ENCODE measurements around the gene BAHD1.

BAHD1 gene

DNA sequence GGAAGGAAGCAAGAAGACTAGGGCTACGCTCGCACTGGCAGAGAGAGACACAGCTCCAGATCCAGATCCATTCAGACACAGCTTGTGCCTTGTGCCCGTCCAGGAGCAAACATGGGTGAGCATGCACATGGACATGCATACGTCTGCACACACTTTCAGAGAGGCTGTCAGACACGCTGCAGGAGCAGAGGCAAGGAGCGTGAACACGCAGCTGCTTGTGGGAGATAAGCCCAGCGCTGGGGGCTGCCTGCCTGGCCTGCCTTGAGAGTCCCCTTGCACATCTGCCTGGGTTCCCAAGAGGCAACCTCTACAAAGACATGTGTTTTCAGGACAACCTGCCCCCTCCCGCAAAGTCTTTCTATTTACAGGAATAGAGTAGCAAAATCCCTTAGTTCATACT is 13.6 kb upstream of the BAHD1 start:
- Histone ChIP-seq H3K36me3 (ENCODE audit: insufficient read depth, insufficient read length, low read length) (no peaks in the 10 kb centered on the region), H3K9me3 (ENCODE audit: insufficient read depth, low read length) (no peaks in the 10 kb centered on the region), H3K4me1 (ENCODE audit: insufficient read depth, insufficient read length) (peaks cover 9% of the 10 kb centered on the region), H3K9ac (ENCODE audit: insufficient read length, low read depth) (no peak overlapping the region), H3K27me3 (ENCODE audit: insufficient read depth, insufficient read length) (no peaks in the 10 kb centered on the region), H3K4me3 (ENCODE audit: insufficient read length, low read depth) (no peak overlapping the region)
- TF ChIP-seq SUZ12 (IDR thresholded peaks at IDR 0.05; ENCODE audit: extremely low read depth, insufficient read depth, insufficient read length) (no peak), ZNF274 (IDR thresholded peaks at IDR 0.05; ENCODE audit: low read depth, low read length) (no peak), YY1 (IDR thresholded peaks at IDR 0.05; ENCODE audit: insufficient read depth, insufficient read length) (no peak)
- no peak for DNase-seq (ENCODE audit: low read depth, low spot score)

DNA sequence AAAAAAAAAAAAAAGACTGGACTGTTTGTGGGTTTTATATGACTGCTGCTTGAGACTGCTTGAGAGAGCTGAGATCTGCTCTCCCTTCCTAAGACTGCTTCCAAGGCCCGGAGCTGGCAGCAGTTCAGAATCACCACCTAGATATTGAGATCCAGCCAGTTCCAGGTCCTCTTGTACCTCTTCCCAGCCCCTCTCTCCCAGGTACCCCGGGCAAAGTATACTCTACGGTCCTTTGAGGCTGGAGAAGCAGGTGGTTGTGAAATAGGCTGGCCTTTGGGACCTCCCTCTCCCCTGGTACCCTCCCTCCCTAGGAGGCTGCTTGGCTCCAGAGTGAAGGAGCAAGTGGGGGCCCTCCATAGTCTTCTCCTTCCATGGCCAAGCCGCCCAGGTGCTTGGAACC is 12.6 kb upstream of the BAHD1 start:
- H3K4me1 ChIP-seq (ENCODE audit: insufficient read depth, insufficient read length) = peaks cover 9% of the 10 kb centered on the region
- H3K27me3 ChIP-seq (ENCODE audit: insufficient read depth, insufficient read length) = no peaks in the 10 kb centered on the region
- DNase-seq (ENCODE audit: low read depth, low spot score) = no peak
- no peaks in the 10 kb centered on the region for H3K36me3 ChIP-seq (ENCODE audit: insufficient read depth, insufficient read length, low read length)
- no peak overlapping the region for H3K4me3 ChIP-seq (ENCODE audit: insufficient read length, low read depth)
- H3K9ac ChIP-seq (ENCODE audit: insufficient read length, low read depth) = no peak overlapping the region
- H3K9me3 ChIP-seq (ENCODE audit: insufficient read depth, low read length) = no peaks in the 10 kb centered on the region
- TF ChIP-seq ZNF274 (IDR thresholded peaks at IDR 0.05; ENCODE audit: low read depth, low read length) = no peak
- TF ChIP-seq YY1 (IDR thresholded peaks at IDR 0.05; ENCODE audit: insufficient read depth, insufficient read length) = no peak
- no peak for TF ChIP-seq SUZ12 (IDR thresholded peaks at IDR 0.05; ENCODE audit: extremely low read depth, insufficient read depth, insufficient read length)

DNA sequence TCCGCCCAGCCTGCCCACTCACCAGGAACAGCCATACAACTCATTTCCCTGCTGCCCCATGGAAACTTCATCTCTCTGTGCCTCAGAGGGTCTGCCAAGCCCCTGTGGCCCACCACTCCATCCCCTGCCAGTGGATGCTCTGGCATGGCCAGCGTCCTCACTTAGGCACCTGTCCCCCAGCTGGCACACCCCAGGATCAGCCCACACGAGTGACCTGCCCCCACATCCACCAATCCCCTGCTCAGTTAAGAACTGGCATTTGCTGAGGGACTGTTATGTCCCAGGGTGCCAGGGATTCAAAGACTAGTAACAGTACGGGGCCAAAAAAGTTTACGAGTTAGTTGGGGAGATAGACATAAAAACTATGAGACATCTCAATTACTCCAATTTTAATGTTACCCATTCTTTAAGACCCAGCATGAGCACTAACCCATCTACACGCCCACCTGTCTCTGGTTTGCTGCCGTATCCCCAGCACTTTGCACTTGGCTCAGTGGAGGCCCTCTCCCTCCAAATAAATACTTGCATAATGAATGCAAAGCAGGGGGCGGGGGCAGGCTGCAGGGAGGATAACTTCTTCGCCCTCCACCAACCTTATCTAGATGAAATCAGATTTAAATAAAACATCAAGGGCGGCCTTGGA is 11.6 kb upstream of the BAHD1 start:
- Histone ChIP-seq H3K4me1 (ENCODE audit: insufficient read depth, insufficient read length) (peaks cover 9% of the 10 kb centered on the region), H3K9ac (ENCODE audit: insufficient read length, low read depth) (no peak overlapping the region), H3K27me3 (ENCODE audit: insufficient read depth, insufficient read length) (no peaks in the 10 kb centered on the region), H3K36me3 (ENCODE audit: insufficient read depth, insufficient read length, low read length) (no peaks in the 10 kb centered on the region), H3K4me3 (ENCODE audit: insufficient read length, low read depth) (no peak overlapping the region), H3K9me3 (ENCODE audit: insufficient read depth, low read length) (no peaks in the 10 kb centered on the region)
- no peak for DNase-seq (ENCODE audit: low read depth, low spot score)
- TF ChIP-seq YY1 (IDR thresholded peaks at IDR 0.05; ENCODE audit: insufficient read depth, insufficient read length) = no peak
- no peak for TF ChIP-seq SUZ12 (IDR thresholded peaks at IDR 0.05; ENCODE audit: extremely low read depth, insufficient read depth, insufficient read length)

DNA sequence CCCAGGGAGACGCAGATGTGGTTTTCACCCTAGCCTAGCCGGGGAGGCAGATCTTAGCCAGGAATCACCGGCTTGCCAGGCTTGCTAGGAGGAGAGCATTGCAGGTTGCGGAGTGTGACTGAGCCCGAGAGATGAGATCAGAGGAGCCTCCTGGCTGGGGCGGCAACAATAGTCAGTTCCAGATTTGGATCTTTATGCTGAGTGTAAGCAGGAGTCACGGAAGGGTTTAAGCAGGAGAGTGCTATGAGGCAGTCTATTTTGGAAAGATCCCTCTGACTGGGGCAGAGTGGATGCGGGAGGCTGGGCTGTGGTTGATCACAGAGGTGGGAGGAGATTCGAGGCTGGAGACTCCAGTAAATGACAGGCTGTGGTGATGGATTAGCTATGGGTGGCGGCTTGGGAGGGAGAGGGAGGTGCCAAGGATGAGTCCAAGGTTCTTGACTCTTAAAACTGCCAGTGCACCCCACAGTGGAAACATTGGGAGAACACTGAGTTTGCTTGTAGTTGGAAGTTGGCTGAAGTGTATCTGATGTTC is 10.4 kb upstream of the BAHD1 start:
- no peak for DNase-seq (ENCODE audit: low read depth, low spot score)
- Histone ChIP-seq H3K27me3 (ENCODE audit: insufficient read depth, insufficient read length) (peaks cover 8% of the 10 kb centered on the region), H3K4me3 (ENCODE audit: insufficient read length, low read depth) (no peak overlapping the region), H3K9ac (ENCODE audit: insufficient read length, low read depth) (no peak overlapping the region), H3K4me1 (ENCODE audit: insufficient read depth, insufficient read length) (peaks cover 9% of the 10 kb centered on the region), H3K9me3 (ENCODE audit: insufficient read depth, low read length) (no peaks in the 10 kb centered on the region), H3K36me3 (ENCODE audit: insufficient read depth, insufficient read length, low read length) (no peaks in the 10 kb centered on the region)
- TF ChIP-seq YY1 (IDR thresholded peaks at IDR 0.05; ENCODE audit: insufficient read depth, insufficient read length) (no peak), ZNF274 (IDR thresholded peaks at IDR 0.05; ENCODE audit: low read depth, low read length) (no peak), SUZ12 (IDR thresholded peaks at IDR 0.05; ENCODE audit: extremely low read depth, insufficient read depth, insufficient read length) (no peak)

DNA sequence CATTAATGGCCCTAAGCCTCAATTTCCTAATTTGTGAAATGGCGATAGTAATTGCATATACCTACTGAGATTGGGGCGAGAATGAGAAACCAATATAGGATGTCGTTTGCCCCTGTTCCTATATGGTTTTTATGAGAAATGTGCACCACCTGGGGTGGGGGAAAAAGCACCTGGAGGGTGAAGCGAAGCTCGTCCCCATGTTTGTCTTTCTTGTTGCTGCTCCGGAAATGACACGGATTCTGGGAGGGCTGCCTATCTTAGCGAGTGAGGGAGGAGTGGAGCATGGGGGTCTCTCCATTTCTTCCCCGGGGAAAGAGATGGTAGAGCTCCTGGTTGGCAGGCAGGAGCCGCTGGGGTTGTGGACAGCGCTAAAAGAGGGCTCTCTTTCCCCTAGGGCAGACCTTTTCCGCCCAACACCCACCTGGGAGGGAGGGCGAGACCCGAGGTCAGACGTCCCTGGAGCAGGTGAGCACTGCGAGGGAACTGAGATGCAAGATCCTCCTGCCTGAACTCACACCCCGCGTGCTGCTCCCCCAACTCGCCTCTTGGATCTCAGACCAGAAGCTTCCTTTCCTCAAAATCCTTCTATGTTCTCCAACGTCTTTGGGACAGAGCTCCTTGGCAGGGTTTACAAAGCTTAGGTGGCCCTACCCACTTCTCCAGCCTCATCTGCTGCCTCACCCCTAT is 5.6 kb upstream of the BAHD1 start:
- Histone ChIP-seq H3K27me3 (ENCODE audit: insufficient read depth, insufficient read length) (peaks cover 21% of the 10 kb centered on the region), H3K9ac (ENCODE audit: insufficient read length, low read depth) (peak overlapping the region; percentile 83), H3K9me3 (ENCODE audit: insufficient read depth, low read length) (no peaks in the 10 kb centered on the region), H3K36me3 (ENCODE audit: insufficient read depth, insufficient read length, low read length) (no peaks in the 10 kb centered on the region), H3K4me3 (ENCODE audit: insufficient read length, low read depth) (no peak overlapping the region), H3K4me1 (ENCODE audit: insufficient read depth, insufficient read length) (peaks cover 17% of the 10 kb centered on the region)
- DNase-seq (ENCODE audit: low read depth, low spot score) = no peak
- TF ChIP-seq SUZ12 (IDR thresholded peaks at IDR 0.05; ENCODE audit: extremely low read depth, insufficient read depth, insufficient read length) (no peak), ZNF274 (IDR thresholded peaks at IDR 0.05; ENCODE audit: low read depth, low read length) (no peak), YY1 (IDR thresholded peaks at IDR 0.05; ENCODE audit: insufficient read depth, insufficient read length) (no peak)

DNA sequence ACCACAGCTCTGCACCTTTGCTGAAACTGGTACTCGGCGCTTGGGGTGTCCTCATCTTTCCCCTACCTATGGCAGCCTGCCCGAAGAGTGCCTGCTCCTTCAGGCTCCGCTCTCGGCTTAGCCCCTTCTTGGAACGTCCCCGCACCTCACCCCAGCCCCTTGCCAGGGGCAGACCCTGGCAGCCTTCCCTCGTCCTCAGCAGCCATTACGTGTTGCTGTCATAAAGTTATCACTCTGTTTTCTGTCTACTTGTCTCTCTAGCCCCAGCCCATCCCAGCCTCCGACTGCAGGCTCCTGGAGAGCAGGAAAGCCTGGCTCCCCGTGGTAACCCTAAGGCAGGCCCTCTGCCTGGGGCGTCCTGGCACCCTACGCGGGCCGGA is 5.1 kb upstream of the BAHD1 start:
- H3K9ac ChIP-seq (ENCODE audit: insufficient read length, low read depth) = peak overlapping the region; percentile 83
- peaks cover 16% of the 10 kb centered on the region for H3K4me1 ChIP-seq (ENCODE audit: insufficient read depth, insufficient read length)
- H3K9me3 ChIP-seq (ENCODE audit: insufficient read depth, low read length) = no peaks in the 10 kb centered on the region
- H3K36me3 ChIP-seq (ENCODE audit: insufficient read depth, insufficient read length, low read length) = no peaks in the 10 kb centered on the region
- peaks cover 21% of the 10 kb centered on the region for H3K27me3 ChIP-seq (ENCODE audit: insufficient read depth, insufficient read length)
- TF ChIP-seq SUZ12 (IDR thresholded peaks at IDR 0.05; ENCODE audit: extremely low read depth, insufficient read depth, insufficient read length) = no peak
- H3K4me3 ChIP-seq (ENCODE audit: insufficient read length, low read depth) = peak overlapping the region; percentile 53
- DNase-seq (ENCODE audit: low read depth, low spot score) = no peak

DNA sequence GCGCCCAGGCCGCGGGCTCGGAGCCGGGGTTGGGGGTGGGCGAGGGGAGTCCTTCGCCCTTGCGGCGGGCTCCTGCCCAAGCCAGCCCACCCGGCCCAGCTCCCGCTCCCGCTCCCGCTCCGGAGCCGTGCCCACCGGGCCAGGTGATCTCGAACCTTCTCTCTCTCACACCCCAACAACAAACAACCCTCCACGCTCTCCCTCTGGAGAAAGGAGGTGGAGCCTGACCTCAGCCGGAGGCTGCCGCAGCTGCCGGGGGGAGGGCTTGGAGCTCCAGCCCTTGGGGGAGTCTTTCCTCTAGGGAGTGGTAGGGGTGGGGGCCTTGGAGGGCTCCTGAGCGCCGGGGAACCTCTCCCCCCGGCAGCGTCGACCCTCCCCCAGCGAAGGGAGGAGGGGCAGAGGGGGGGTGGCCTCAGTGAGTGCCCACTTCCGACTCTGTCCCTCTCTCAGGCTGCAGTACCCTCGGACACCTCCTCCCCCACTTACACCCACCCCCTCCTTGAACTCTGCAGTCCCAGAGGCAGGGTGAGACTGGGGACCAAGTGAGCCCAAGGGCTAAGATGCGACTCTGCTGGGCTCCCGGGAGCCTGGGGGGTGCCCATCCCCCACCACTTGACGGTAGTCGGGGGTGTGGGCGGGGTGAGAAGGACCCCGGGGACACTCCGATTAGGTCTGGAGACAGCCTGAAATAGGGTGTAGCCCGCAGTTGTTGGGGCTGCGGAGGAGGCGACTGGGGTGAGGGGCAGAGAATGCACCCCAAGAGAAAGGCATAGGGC is 4.4 kb upstream of the BAHD1 start:
- no peaks in the 10 kb centered on the region for H3K9me3 ChIP-seq (ENCODE audit: insufficient read depth, low read length)
- H3K4me3 ChIP-seq (ENCODE audit: insufficient read length, low read depth) = peak overlapping the region; percentile 53
- TF ChIP-seq YY1 (IDR thresholded peaks at IDR 0.05; ENCODE audit: insufficient read depth, insufficient read length) = no peak
- no peak for TF ChIP-seq ZNF274 (IDR thresholded peaks at IDR 0.05; ENCODE audit: low read depth, low read length)
- no peak for TF ChIP-seq SUZ12 (IDR thresholded peaks at IDR 0.05; ENCODE audit: extremely low read depth, insufficient read depth, insufficient read length)
- H3K9ac ChIP-seq (ENCODE audit: insufficient read length, low read depth) = peak overlapping the region; percentile 83
- no peak for DNase-seq (ENCODE audit: low read depth, low spot score)
- H3K36me3 ChIP-seq (ENCODE audit: insufficient read depth, insufficient read length, low read length) = no peaks in the 10 kb centered on the region
- H3K27me3 ChIP-seq (ENCODE audit: insufficient read depth, insufficient read length) = peaks cover 21% of the 10 kb centered on the region
- H3K4me1 ChIP-seq (ENCODE audit: insufficient read depth, insufficient read length) = peaks cover 16% of the 10 kb centered on the region

Data from NT2/D1 (cell line).